K562 (cell line): ENCODE data around the gene FYB2. TPM values are rescaled to one million over a fixed set of nuclear protein-coding genes. Genes with fewer than 3 reads are reported as not detected.

Experiments used
- ATAC-seq: fragments of 200-7000 bp; cut with Tn5 transposase; 3 replicates; pipeline ENCODE4 v1.9.1; 2020; ENCODE audit warnings: moderate library complexity
- BruUV-seq: library from RNA; stranded (reverse); fragments of 400-500 nt; replicated peaks from 2 replicates; lab custom pipeline; 2021; lab: Mats Ljungman, UMichigan
- CTCF ChIA-PET: fragments of 300-600 bp; formaldehyde crosslinking; extraction: SDS; loops from one replicate; lab custom pipeline; 2021; ENCODE audit warnings: low intra/inter-chr PET ratio; lab: Yijun Ruan, JAX
- POLR2A ChIA-PET: fragments of 300-600, 350-650 bp; sonication (Branson Sonifier 250); formaldehyde crosslinking; extraction: SDS; loops from one replicate; lab custom pipeline; 2021; ENCODE audit warnings: antibody characterized with exemption, inconsistent platforms; lab: Yijun Ruan, JAX
- DNase-seq, 4 experiments: peaks; one replicate each; pipeline versions ENCODE4 v3.0.0 to v3.0.0-alpha.2; 2011 to 2018; ENCODE audit warnings: low spot score in 3 of 4, mixed read lengths in 3 of 4; ENCODE audit errors: extremely low read depth in 1 of 4
- FAIRE-seq: peaks from 2 replicates; lab custom pipeline; 2011; peaks lifted over from hg19 to GRCh38; lab: Jason Lieb, UNC
- H2AFZ ChIP-seq: 2 replicates; pipeline ENCODE4 v1.6.0; 2011; ENCODE audit warnings: low read depth, low read length, control low read depth, inconsistent platforms
- H3K27ac ChIP-seq: fragments of 200-600 bp; 3 replicates; pipeline ENCODE4 v1.8.0; 2011; ENCODE audit warnings: low read depth, mild to moderate bottlenecking, control low read depth, inconsistent platforms, low read length, moderate library complexity, mixed read lengths; ENCODE audit errors: extremely low read depth
- H3K27me3 ChIP-seq, 2 experiments: fragments of 300-600 bp in 1 of 2; 2 replicates in 1 of 2; 3 replicates in 1 of 2; pipeline versions ENCODE4 v1.6.0 to v1.8.0; 2011; ENCODE audit warnings: inconsistent platforms in 2 of 2, low read length in 2 of 2, mild to moderate bottlenecking in 1 of 2, mixed read lengths in 1 of 2, moderate library complexity in 1 of 2; ENCODE audit not compliant: control insufficient read depth in 2 of 2, insufficient read depth in 2 of 2
- H3K36me3 ChIP-seq: fragments of 300-600 bp; 3 replicates; pipeline ENCODE4 v1.8.0; 2011; ENCODE audit warnings: mild to moderate bottlenecking, low read length, inconsistent platforms; ENCODE audit not compliant: control insufficient read depth, insufficient read depth
- H3K4me1 ChIP-seq, 2 experiments: fragments of 200-600 bp in 1 of 2; replicated peaks in 1 of 2; 2 replicates in 1 of 2; 3 replicates in 1 of 2; pipeline versions ENCODE4 v1.5.1 to v1.8.0; 2011; ENCODE audit warnings: inconsistent platforms in 2 of 2, low read length in 2 of 2, mild to moderate bottlenecking in 1 of 2, mixed read lengths in 1 of 2, moderate library complexity in 1 of 2; ENCODE audit not compliant: control insufficient read depth in 2 of 2, insufficient read depth in 2 of 2
- H3K4me2 ChIP-seq: 2 replicates; pipeline ENCODE4 v1.6.1; 2011; ENCODE audit warnings: low read length, control low read depth, inconsistent platforms, mixed read lengths; ENCODE audit not compliant: insufficient read depth
- H3K4me3 ChIP-seq: fragments of 200-600 bp; sonication (generic), shearing (Covaris generic); 2 replicates; pipeline ENCODE4 v1.5.1; 2016; ENCODE audit warnings: control low read depth, inconsistent platforms
- H3K79me2 ChIP-seq: fragments of 200-600 bp; 3 replicates; pipeline ENCODE4 v1.8.0; 2011; ENCODE audit warnings: low read length, inconsistent platforms; ENCODE audit not compliant: control insufficient read depth, insufficient read depth
- H3K9ac ChIP-seq, 2 experiments: 2 replicates each; pipeline versions ENCODE4 v1.6.0 to v1.6.1; 2011; ENCODE audit warnings: low read depth in 2 of 2, low read length in 2 of 2, control low read depth in 1 of 2, inconsistent platforms in 1 of 2, mild to moderate bottlenecking in 1 of 2, mixed read lengths in 1 of 2; ENCODE audit not compliant: insufficient read depth in 1 of 2
- H3K9me1 ChIP-seq: one replicate; pipeline ENCODE4 v1.6.0; 2011; ENCODE audit warnings: inconsistent platforms, mild to moderate bottlenecking, low read length, moderate library complexity; ENCODE audit not compliant: control insufficient read depth, insufficient read depth
- H3K9me3 ChIP-seq: replicated peaks from 2 replicates; pipeline ENCODE4 v1.5.1; 2011; ENCODE audit warnings: low read depth, low read length, inconsistent platforms; ENCODE audit not compliant: control insufficient read depth, insufficient read depth
- H4K20me1 ChIP-seq: replicated peaks from 2 replicates; pipeline ENCODE4 v1.6.1; 2011; ENCODE audit warnings: low read length, inconsistent platforms, mixed read lengths; ENCODE audit not compliant: control insufficient read depth, insufficient read depth
- CCAR2 ChIP-seq: fragments of 200-400 bp; formaldehyde crosslinking; IDR thresholded peaks from 2 replicates; pipeline ENCODE4 v1.6.1; 2017; ENCODE audit warnings: mild to moderate bottlenecking, low read depth, low read length
- CTBP1 ChIP-seq: fragments of 450-650 bp; IDR thresholded peaks from 2 replicates; pipeline ENCODE4 v1.6.1; 2016; ENCODE audit warnings: borderline replicate concordance
- DACH1 ChIP-seq: fragments of 450-650 bp; IDR thresholded peaks from 2 replicates; pipeline ENCODE4 v1.6.1; 2018; ENCODE audit not compliant: partially characterized antibody
- KAT8 ChIP-seq: fragments of 450-650 bp; IDR thresholded peaks from 2 replicates; pipeline ENCODE4 v1.6.1; 2016; ENCODE audit warnings: low read depth, mild to moderate bottlenecking
- MBD2 ChIP-seq: sonication (generic); IDR thresholded peaks from 2 replicates; pipeline ENCODE4 v1.6.1; 2016; ENCODE audit warnings: low read depth, borderline replicate concordance
- NR2C1 ChIP-seq, 2 experiments: fragments of 450-650 bp; IDR thresholded peaks; 2 replicates each; pipeline ENCODE4 v1.6.1; 2017; ENCODE audit warnings: mild to moderate bottlenecking in 2 of 2, antibody characterized with exemption in 1 of 2, inconsistent platforms in 1 of 2, missing compliant biosample characterization in 1 of 2, missing genetic modification characterization in 1 of 2
- XRCC4 ChIP-seq: IDR thresholded peaks from one replicate; pipeline ENCODE4 v1.6.1; 2011; ENCODE audit not compliant: insufficient read depth, insufficient read length; ENCODE audit errors: extremely low read depth
- ZBTB2 ChIP-seq: fragments of 450-650 bp; IDR thresholded peaks from 2 replicates; pipeline ENCODE4 v1.6.1; 2016; ENCODE audit warnings: antibody characterized with exemption
- ZNF217 ChIP-seq: sonication (generic); formaldehyde crosslinking; IDR thresholded peaks from 2 replicates; pipeline ENCODE4 v1.8.0; 2022; ENCODE audit warnings: mild to moderate bottlenecking, missing genetic modification reagents
- ZNF41 ChIP-seq: fragments of 250-450 bp; sonication (Bioruptor Pico); conservative IDR thresholded peaks from 2 replicates; pipeline ENCODE4 v1.4.0; 2020; ENCODE audit warnings: mild to moderate bottlenecking
- ZNF445 ChIP-seq: fragments of 250-450 bp; sonication (Bioruptor Pico); IDR thresholded peaks from 2 replicates; pipeline ENCODE4 v1.4.0; 2020; ENCODE audit warnings: low read depth, mild to moderate bottlenecking, moderate library complexity
- WGBS: fragments of 100-300 bp; shearing (Covaris generic); methylation state at CpG from one replicate; pipeline ENCODE4 v1.1.6; 2016; ENCODE audit warnings: low coverage, mixed read lengths; ENCODE audit not compliant: insufficient coverage; ENCODE audit errors: missing lambda C conversion rate; 5-methylcytosine and 5-hydroxymethylcytosine counted together
- in situ Hi-C: fragments of 300-500 bp; cut with MboI; formaldehyde crosslinking; loops from 4 replicates; pipeline ENCODE4 v1.15.0; 2018; ENCODE audit warnings: inconsistent platforms, mixed read lengths
- intact Hi-C: fragments of 100-400 bp; cut with micrococcal nuclease; formaldehyde crosslinking; loops from 2 replicates; pipeline ENCODE4 v1.14.2; 2022
- polyA plus RNA-seq, 8 experiments: library from polyadenylated mRNA; depleted of rRNA in 4 of 8; stranded (reverse) in 5 of 8; unstranded in 3 of 8; fragments of >200 nt; fragmentation: Nextera tagmentation in 2 of 8; fragmentation: Illumina TruSeq in 1 of 8; extraction: Ambion mirVana in 2 of 8; extraction: Trizol in 1 of 8; gene quantifications; 2 replicates each; pipeline versions ENCODE4 v1.2.1 to v1.2.3, GENCODE V29; 2011 to 2014; ENCODE audit warnings: inconsistent platforms in 1 of 8, missing spikeins in 1 of 8
- total RNA-seq, 7 experiments: library from RNA; depleted of rRNA in 6 of 7; stranded (reverse); fragments of >200 nt in 6 of 7; fragmentation: Illumina TruSeq in 2 of 7; extraction: Trizol in 2 of 7; gene quantifications; 2 replicates each; pipeline versions ENCODE4 v1.2.1 to v1.2.3, GENCODE V29; 2011 to 2021; ENCODE audit warnings: low replicate concordance in 1 of 7
- TF ChIP-seq, protein P1 (sequence below), 2 experiments: fragments of 250-450 bp in 1 of 2; fragments of 450-650 bp in 1 of 2; sonication (Bioruptor Pico) in 1 of 2; IDR thresholded peaks; 2 replicates each; pipeline versions ENCODE4 v1.6.1 to v1.8.0; 2016 to 2021; ENCODE audit warnings: mild to moderate bottlenecking in 2 of 2, moderate library complexity in 2 of 2, missing compliant biosample characterization in 1 of 2, missing genetic modification characterization in 1 of 2

FYB2 gene
- total and polyA plus RNA-seq, 9 of the 15 experiments (the other 6 are each of a cell fraction or from before 2014, with no cell fraction given) = not detected

DNA sequence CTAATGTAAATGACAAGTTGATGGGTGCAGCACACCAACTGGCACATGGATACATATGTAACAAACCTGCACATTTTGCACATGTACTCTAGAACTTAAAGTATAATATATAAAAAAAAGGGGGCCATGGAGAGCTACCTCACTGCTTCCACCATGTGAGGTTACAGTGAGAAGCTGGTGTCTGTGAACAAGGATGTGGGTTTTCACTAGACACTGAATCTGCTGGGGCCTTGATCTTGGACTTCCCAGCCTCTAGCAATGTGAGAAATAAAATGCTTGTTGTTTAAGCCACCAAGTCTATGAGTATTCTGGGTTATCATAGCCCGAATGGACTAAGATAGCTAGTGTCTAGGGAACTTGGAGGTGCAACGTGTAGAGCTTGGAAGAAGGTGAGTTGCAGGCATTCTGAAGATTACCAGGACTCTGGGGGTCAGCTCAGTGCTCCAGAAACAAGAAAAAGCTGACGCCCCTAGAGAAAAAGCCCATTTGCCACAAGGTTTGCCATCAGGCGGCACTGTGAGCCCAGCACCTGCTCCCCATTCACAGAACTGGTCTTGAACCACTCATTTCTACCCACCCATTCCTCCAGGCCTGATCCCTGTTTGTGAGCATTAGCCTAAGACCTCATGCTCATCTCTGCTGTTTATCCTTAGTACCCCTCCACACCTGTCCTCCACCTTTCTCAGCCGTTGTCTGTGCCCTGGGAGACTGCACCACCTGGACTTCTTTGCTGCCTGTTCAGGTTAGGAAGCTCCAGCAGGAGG lies 15.1 kb upstream of the FYB2 start:
- intact Hi-C loops = loop anchor here (5.0 kb wide), 2 partner anchors 183 to 1818 kb away; no protein-coding TSS in a partner anchor
- BruUV-seq = no TSS peak
- POLR2A ChIA-PET = no interaction called here
- H3K9me3 ChIP-seq = no peaks in the 10 kb centered on the region
- TF ChIP-seq ZBTB2 (no peak), KAT8 (no peak), CTBP1 (no peak), ZNF41 (CRISPR knock-in tag) (no peak), ZNF217 (CRISPR knock-in tag) (no peak), DACH1 (no peak), XRCC4 (no peak), ZNF445 (CRISPR knock-in tag) (no peak), NR2C1 (IDR thresholded peaks at IDR 0.05) (no peak), NR2C1 (tag; IDR thresholded peaks at IDR 0.05) (no peak), MBD2 (no peak), CCAR2 (no peak)
- TF ChIP-seq, protein P1, sequence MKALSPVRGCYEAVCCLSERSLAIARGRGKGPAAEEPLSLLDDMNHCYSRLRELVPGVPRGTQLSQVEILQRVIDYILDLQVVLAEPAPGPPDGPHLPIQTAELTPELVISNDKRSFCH (CRISPR knock-in tag; IDR thresholded peaks at IDR 0.05) = no peak
- TF ChIP-seq, protein P1 (tag; IDR thresholded peaks at IDR 0.05) = no peak
- WGBS = 1% methylated on average over 5 of the region's 5 CpGs
- CTCF ChIA-PET = no interaction called here
- H3K4me2 ChIP-seq = no peak overlapping the region
- no peak overlapping the region for H3K9ac ChIP-seq
- in situ Hi-C loops = loop anchor here (25.0 kb wide), 1 partner anchor 1203 kb away; no protein-coding TSS in a partner anchor
- H3K36me3 ChIP-seq = no peaks in the 10 kb centered on the region
- H3K27me3 ChIP-seq = peaks cover 0 to 5% of the 10 kb centered on the region in 2 experiments; a peak in 2 of 5 replicates
- no peaks in the 10 kb centered on the region for H3K4me1 ChIP-seq
- H3K79me2 ChIP-seq = no peaks in the 10 kb centered on the region
- ATAC-seq = no peak
- no peak for DNase-seq
- H2AFZ ChIP-seq = no peak overlapping the region
- no peak overlapping the region for H3K4me3 ChIP-seq
- no peaks in the 10 kb centered on the region for H3K9me1 ChIP-seq
- H4K20me1 ChIP-seq = no peaks in the 10 kb centered on the region
- no peak overlapping the region for H3K27ac ChIP-seq
- FAIRE-seq = no peak
